Left colon (tissue), 2 donors: Measurements from ENCODE around the gene FBRS. TPM values are rescaled to one million over a fixed set of nuclear protein-coding genes. Genes with fewer than 3 reads are reported as not detected.

Experiments used
- ATAC-seq: fragments of 200-7000 bp; cut with Tn5 transposase; one replicate; pipeline ENCODE4 v1.9.1; 2020; ENCODE audit warnings: mild to moderate bottlenecking, moderate library complexity
- DNase-seq, 2 donors: peaks; one replicate each; pipeline ENCODE4 v3.0.0-alpha.2; 2020
- intact Hi-C, 2 donors: fragments of 100-400 bp; cut with DNase I in 1 of 2; cut with micrococcal nuclease in 1 of 2; formaldehyde crosslinking; loops; one replicate each; pipeline versions ENCODE4 v1.11.2 to v1.14.0; 2022; cut with DNase I, micrococcal nuclease
- total RNA-seq, 2 donors: library from RNA; stranded (reverse); fragmentation: NEBNext Ultra II Directional; extraction: Animal tissue kit (Norgen Biotek cat#: 25700); gene quantifications; one replicate each; pipeline ENCODE4 v1.2.1, GENCODE V29; 2021
- donor health status: DM: no; HTN: no; CAD: no.
- donor health status: DM: yes; HTN: yes; CAD: no.

The FBRS gene
- total RNA-seq, 2 donors from 2014 or later = 71.8 to 78.8 TPM

- intact Hi-C loops = no loop called here
- no peak for ATAC-seq
- peak; percentile 55 to 56 for DNase-seq
Measured at GRCh38 chr16:30659507-30660423, 1.5 kb downstream of the FBRS start.

DNA sequence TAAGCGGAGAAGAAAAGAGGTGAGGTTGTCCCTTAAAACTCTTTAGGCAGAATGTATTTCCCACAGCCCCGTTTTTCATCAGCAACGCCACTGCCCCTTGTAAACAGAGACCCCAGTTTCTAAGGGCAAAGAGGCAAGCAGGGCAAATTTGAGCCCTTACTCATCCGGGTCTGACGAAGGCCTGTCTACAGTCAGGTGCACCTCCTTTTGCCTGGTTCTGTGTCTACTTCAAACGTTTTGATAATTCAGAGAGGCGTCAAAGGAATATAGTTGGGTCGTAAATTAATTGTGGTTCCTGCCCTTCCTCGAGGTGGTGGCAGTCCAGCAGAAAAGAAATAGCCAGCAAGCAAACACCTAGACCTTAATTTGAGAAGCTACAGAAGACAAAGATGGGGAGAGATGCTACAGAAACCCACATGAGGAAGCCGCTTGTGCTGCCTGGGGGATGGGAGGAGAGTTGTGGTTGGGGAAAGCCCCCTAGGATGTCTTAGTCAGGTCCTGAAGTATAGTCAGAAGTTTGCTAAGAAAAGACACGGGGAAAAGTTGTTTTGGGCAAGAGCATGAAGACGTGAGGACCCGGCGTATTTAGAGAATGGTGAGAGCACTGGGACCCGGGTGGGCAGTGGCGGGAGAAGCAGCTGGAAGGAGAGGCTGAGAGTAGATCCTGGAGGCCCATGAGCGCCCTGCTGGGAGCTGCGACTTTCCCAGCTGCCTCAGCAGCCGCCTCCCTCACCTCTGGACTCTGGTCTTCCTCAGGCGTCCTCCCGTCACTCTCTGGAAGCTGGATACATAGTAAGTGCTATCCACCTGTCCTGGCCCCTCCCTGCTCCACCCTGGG is 2.4 kb downstream of the FBRS start:
- ATAC-seq (peak; percentile 41), DNase-seq (peak; percentile 84 to 85)
- intact Hi-C loops = no loop called here

DNA sequence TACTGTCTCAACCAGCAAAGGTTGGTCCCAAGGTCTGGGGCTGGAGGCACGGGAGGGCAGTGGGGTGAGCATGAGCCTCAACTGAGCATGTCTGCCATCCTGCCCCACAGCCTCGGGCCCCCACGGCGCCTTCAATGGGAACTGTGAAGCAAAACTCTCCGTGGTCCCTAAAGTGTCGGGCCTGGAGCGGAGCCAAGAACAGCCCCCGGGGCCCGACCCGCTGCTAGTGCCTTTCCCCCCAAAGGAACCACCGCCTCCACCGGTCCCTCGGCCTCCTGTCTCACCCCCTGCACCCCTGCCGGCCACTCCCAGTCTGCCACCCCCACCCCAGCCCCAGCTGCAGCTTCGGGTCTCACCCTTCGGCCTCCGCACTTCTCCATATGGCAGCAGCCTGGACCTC is 4.2 kb downstream of the FBRS start:
- intact Hi-C loops = no loop called here

DNA sequence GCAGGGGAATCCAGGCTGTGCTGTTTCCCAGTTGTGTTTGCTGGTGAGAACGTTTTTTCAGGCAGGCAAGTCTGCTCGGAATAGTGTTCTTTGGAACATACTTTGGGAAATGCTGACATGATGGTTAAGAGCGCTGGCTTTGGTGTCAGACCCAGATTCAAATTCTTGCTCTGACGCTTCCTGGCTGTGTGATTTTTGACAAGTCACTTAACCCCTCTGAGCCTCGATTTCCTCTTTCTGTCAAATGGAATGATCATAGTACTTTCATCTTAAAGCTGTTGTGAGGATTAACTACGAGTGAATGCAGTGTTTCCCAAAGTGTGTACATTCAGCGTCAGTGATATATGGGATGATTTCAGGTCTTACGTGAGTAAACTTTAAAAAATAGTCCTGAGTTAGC is 4.8 kb downstream of the FBRS start:
- no peak for ATAC-seq
- no peak for DNase-seq
- intact Hi-C loops = no loop called here

More for the DNA sequence above, 4.2 kb downstream of the FBRS start:
- DNase-seq = no peak
- no peak for ATAC-seq

DNA sequence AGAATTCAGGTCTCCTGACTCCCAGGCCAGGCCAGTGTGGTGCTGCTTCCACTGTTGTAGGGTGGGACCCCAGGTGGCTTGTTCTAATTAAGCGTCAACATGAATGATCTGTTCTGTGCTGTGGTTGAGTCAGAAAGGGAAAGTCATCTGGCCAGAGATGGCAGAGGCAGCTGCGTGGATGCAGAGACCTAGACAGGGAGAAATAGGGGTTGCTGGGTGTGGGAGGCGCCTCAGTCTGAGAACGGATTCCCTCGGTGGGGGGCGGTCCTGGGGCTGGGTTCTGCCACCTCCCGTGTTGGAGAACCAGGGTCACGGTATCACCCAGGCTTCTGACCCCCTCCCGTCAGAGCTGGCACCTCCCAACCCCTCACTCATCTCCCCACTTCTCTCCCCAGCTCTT is 5.6 kb downstream of the FBRS start:
- no peak for ATAC-seq
- no peak for DNase-seq
- intact Hi-C loops = no loop called here

DNA sequence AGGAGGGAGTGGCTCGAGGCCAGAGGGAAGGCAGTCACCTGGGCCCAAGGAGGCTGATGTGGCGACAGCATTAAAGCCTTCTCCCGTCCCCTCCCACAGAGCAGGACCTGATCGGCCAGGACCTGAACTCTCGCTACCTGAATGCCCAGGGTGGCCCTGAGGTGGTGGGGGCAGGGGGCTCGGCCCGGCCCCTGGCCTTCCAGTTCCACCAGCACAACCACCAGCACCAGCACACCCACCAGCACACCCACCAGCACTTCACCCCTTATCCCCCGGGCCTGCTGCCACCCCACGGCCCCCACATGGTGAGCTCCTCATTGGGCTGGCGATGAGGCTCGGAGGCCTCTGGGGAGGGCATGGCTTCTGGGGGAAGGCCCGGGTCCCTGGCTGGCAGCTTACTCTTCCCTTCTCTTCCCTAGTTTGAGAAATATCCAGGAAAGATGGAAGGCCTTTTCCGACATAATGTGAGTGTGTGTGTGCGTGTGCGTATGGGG is 6.4 kb downstream of the FBRS start:
- intact Hi-C loops = no loop called here
- no peak for DNase-seq
- no peak for ATAC-seq

- DNase-seq = no peak
- intact Hi-C loops = no loop called here
- no peak for ATAC-seq
Measured at GRCh38 chr16:30665155-30665829, 7.1 kb downstream of the FBRS start.

DNA sequence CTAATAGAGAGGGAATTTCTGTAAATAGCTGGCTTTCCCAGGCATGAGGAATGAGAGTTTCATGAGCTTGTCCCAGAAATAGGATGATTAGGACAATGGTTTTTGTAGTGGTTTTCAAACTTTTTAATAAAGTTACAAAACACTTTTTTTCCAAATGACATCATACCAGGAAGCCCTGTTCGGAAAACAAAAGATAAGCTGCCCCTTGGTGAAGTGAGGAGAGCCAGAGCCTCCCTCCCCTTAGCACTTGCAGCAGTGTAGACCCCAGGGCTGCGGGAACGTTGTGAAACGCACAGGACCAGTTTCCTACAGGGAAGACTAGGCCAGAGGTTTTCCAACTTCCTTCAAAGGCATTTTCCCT is 7.6 kb downstream of the FBRS start:
- ATAC-seq (no peak), DNase-seq (no peak)
- intact Hi-C loops = no loop called here

DNA sequence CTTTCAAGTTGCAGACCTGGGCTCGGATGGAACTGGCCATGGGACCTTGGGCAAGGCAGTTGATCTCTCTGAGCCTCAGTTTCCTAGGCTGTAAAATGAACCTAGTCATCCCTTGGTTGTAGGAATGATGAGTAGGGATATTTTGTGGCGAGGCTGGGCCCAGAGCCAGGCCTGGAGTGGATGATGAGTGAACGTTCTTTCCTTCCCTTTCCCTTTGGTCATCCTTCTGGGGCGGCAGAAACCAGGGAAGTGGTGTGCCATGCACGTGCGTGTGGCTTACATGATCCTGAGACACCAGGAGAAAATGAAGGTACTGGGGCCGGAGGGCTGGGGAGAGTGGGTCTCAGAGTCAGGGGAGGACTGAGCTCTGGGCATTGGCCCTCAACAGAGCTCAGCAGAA is 8.4 kb downstream of the FBRS start:
- intact Hi-C loops = no loop called here
- ATAC-seq = no peak
- DNase-seq = no peak

- no peak for ATAC-seq
- DNase-seq = no peak
- intact Hi-C loops = no loop called here
Measured at GRCh38 chr16:30667361-30667905, 9.2 kb downstream of the FBRS start.

DNA sequence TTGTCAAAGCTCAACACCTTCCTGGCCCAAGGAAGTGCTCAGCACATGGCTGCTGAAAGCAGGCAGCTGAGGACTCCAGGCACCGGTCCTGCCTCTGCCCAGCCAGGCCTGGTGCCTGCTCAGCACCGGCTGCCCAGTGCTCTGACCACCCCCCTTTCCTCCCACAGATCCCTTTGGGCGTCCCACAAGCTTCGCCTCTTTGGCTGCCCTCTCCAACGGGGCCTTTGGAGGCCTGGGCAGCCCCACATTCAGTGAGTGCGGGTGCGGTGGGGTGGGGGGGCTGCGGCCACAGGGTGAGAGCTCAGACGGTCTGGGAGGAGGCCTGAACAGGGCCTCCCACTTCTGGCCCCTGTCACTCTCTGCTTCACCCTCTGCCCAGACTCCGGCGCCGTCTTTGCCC is 10.2 kb downstream of the FBRS start:
- intact Hi-C loops = no loop called here
- DNase-seq = no peak
- ATAC-seq = no peak

DNA sequence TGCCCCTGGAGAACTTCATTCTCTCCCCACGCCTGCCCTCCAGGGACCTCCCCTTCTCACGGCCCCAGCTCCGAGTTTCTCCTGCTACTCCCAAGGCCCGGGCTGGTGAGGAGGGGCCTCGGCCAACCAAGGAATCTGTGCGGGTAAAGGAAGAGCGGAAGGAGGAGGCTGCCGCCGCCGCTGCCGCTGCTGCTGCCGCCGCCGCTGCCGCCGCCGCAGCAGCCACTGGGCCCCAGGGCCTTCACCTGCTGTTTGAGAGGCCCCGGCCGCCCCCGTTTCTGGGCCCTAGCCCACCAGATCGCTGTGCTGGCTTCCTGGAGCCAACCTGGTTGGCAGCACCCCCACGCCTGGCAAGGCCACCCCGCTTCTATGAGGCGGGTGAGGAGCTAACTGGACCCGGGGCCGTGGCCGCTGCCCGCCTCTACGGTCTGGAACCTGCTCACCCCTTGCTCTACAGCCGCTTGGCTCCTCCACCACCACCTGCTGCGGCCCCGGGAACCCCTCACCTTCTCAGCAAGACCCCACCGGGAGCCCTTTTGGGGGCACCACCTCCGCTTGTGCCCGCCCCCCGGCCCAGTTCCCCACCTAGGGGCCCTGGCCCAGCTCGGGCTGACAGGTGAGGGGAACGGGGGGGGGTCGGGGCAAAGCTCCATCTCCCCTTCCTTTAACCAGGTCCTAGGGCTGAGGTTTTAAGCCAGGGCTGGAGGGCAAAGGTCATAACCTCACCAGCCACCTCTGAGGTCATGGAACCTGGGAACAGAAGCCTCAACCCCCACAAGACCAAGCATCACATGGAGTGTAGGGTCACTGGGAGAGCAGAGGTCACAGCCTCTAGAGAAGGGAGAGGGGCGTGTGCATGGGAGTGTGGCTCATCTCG is 11.0 kb downstream of the FBRS start:
- no peak for DNase-seq
- intact Hi-C loops = no loop called here
- peak; percentile 12 for ATAC-seq

GRCh38 chr16:30669903-30670824 is 11.9 kb downstream of the FBRS start:
- intact Hi-C loops = no loop called here
- DNase-seq (no peak), ATAC-seq (peak; percentile 17)

DNA sequence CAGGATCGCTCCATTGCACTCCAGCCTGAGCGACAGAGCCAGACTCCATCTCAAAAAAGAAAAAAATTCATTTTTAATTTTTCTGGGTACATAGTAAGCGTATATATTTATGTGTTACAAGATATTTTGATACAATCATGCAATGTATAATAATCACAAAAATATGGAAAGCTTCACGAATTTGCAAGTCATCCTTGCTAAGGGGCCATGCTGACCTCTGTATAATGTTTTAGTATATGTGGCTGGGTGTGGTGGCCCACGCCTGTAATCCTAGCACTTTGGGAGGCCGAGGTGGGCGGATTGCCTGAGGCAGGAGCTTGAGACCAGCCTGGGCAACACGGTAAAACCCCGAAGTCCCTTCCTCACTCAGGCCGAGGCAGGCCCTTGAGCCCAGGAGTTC is 16.9 kb downstream of the FBRS start:
- no peak for DNase-seq
- intact Hi-C loops = no loop called here
- no peak for ATAC-seq

DNA sequence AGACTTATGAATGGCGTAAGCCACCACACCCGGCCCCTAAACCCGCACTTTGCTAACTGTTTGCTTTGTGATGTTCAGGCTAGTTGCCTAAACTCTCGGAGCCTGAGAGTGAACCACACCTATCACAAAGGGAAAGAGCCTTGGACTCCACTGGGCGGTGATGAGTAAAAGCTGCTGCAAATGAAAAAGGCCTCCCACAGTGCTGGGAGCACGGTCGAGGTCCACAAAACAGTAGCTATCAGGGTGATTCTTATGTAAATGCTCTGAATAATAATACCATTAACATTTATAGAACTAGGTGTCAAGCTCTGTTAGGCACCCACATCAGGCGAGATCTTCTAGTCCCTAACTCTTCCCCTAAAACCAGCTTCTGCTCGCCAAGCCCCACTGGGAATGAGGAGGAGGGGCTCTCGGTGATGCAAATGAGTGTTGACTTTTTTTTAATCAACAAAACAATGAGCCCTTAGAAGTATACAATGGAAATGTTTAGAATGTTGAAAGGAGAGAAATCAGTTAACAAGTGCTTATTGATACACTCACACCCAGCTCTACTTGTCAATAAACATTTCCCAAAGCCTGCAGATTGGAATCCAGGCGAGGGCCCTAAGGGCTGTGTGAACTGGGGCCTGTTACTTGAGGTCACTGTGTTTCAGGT is 19.8 kb downstream of the FBRS start:
- DNase-seq (no peak), ATAC-seq (no peak)
- intact Hi-C loops = no loop called here

DNA sequence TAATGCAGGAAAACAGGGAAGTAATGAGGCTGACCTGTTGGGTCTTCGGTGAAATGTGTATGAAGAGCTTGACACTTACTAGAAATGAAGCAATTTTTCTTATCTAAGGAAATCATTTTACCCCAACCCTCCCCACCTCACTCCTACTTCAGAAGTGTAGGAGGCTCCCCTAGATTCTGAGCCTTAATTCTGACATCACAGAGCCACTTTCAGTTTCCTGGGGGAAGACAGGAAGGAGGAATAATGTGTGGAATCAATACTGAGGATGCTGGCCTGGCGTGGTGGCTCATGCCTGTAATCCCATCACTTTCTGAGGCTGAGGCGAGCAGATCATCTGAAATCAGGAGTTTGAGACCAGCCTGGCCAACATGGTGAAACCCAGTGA is 20.3 kb downstream of the FBRS start:
- DNase-seq (no peak), ATAC-seq (no peak)
- intact Hi-C loops = no loop called here

- DNase-seq (no peak), ATAC-seq (no peak)
- intact Hi-C loops = no loop called here
Measured at GRCh38 chr16:30680326-30680725, 22.1 kb downstream of the FBRS start.
